Raji (cell line): ENCODE measurements around the gene NKPD1.
A peak's percentile ranks its signal among the peaks of the same experiment; 100 is the strongest.

Experiments
- POLR2A ChIP-seq: IDR thresholded peaks from 2 replicates; pipeline ENCODE4 v1.6.1; 2011; ENCODE audit warnings: low read depth, low read length, control low read depth; ENCODE audit not compliant: insufficient read depth

The NKPD1 gene

DNA sequence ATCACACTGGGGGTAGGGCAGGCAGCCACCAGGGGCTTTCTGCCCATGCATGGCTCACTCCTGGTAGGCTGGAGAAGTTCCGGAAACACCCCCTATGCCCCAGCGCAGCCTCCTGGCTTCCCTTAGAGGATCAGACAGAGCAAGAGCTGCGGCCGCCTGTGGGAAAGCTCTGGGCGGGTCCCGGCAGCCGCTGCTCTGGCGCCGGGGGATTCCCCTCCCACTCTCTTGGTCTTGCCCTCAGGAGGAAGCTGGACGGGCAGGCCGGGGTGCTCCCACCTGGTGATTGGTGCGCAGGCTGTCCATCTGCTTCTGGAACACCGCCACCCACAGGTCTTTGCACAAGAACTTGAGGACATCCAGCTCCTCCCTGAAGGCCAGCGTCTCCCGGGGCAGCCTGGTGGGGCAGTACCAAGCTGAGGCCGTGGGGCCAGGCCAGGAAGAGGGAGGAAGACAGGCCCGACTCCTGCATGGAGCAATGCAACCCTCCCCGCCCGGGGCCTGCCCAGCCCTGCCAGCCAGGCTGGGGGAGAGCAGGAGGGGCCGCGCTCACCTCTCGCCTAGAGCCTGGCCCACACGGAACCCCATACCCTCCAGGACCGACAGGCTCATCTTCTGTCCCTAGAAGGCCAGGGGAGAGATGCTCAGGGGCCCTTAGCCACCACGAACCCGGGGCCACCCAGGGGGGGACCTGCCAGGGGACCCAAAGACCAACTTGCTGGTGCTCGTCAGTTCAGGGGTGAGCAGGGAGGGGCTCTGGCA is 4.0 kb upstream of the NKPD1 start:
- 0 out of 2 replicates have a peak, but pooled peaks have one; percentile 17 for TF ChIP-seq POLR2A

GRCh38 chr19:45163751-45164460 is 3.1 kb upstream of the NKPD1 start:
- no peak for TF ChIP-seq POLR2A

DNA sequence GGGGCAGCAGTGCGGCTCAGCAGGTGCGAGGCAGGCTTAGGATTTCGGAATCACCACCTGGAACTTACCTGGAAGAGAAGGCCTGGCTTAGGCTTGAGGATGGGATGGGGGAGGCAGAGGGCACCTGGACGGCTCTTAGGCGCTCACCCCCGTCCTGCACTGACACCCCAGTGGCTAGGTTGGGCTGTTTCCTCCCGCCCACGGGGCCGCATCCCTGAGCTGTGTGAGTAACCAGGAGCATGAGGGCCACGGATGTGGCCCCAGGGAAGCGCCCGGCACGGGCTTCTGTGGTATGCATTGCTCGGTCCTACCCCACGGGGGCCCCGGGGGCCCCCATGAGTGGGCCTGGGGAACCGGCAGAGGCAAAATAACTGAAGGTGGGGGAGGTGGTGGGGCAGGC is 2.4 kb upstream of the NKPD1 start:
- no peak for TF ChIP-seq POLR2A

DNA sequence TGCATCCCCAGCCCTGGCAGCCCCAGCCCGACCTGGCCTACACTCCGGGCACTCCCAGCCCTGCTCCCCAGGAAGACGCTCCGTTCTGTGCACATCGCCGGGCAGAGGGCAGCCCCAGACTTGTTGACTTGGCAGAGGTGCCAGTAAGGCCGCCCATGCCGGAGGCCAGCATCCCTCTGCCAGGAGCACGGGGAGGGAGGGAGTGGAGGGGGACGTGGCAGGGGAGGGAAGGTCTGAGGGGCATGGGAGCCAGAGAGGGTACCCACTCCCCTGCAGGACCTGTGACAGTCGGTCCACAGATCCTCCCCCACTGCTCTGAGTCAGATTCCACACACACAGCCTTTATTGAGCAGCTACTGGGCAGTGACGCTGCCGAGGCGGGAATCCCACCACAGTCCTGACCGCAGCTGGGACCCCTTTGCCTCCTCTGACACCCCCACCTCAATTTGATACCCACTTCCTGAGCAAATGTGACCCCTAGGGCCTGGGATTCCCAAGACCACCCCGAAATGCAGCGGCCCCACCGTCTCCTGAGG is 1.9 kb upstream of the NKPD1 start:
- TF ChIP-seq POLR2A: no peak

DNA sequence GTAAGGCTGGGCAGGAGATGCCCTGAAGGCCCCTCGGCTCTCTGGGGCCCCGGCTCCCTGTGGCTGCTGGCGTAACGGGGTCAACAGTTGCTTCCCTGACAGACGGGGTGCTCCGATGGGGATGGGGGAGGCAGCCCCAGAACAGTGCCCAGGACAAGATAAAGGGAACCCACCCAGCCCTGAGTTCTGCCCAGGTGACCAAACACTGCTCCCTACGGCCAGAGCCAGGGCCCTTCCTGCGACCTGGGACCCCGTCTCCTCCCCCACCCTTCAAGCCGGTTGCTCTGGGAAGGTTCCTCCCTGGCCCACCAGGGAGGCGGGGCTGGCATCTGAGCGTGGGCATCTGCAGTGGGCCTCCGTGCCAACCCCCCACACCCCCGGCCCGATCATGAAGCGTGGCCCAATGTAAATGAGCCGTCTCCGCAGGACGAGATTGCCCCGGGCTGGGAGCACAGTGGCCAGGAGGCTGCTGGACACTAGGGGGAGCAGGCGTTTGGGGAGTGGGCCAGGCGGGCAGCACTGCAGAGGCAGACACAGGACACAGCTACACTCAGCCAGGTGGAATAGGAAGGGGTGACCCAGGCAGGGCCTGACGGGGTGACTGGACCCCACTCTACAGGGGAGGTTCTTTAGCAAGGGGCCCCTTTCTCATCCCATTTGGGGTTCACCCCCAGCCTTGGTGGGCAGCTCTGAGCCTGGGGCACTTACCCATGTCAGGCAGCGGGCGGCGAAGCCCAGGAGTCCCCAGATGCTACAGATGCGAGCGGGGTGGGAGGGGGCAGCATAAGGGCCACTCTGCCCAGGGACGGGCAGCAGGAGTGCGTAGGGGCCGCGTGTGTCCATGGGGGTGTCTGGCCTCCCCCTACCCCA is 1.2 kb upstream of the NKPD1 start:
- TF ChIP-seq POLR2A: no peak

DNA sequence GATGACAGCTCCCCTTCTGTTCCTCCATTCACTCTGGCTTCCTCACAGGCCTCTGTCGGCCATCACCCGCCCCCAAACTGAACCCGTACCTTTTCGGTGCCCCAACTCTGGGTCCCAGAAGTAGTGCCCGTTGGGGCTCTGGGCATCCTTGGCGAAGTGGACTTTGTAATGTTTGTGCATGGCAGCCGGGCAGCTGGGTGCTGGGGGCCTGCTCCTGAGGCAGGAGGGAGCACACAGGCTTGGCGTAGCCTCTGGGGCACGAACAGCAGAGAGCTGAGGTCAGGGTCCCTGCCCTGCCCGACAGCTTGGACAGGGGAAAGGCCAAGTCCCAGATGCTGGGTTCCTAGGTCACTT is 834 bp downstream of the NKPD1 start:
- TF ChIP-seq POLR2A: no peak

DNA sequence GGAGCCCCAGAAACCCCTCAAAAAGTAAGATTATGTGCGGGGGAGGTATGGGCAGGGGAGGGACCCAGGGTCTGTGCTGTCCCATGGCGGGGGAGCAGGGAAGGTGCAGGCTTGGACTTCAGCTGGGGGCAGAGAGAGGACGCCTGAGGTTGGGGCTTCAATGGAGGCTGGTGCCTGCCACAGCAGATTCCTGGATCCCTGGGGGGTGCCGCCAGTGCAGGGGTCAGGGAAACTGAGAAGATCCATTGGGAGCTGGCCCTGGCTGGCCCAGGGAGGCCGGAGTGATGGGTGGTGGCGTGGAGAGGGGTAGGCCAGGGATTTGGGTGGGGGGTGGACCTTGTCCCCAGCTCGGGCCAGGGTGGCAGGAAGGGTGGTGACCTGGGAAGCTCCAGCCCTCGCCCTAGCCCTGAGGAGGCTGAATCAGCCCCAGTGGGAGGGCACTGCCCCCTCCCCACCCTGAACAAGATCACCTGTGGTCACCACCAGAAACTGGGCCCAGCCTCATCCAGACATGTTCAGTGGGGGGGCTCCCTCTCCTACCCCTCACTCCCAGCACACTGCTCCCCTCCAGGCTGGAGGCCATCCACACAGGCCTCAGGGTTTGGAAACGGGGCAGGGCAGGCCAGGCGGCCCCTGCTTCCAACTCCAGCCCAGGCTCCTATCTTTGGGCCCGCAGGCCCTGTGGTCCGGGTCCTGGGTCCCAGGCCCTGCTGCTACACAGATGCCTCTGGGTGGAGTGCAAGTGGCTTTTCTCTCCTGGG is 1.4 kb downstream of the NKPD1 start:
- no peak for TF ChIP-seq POLR2A

DNA sequence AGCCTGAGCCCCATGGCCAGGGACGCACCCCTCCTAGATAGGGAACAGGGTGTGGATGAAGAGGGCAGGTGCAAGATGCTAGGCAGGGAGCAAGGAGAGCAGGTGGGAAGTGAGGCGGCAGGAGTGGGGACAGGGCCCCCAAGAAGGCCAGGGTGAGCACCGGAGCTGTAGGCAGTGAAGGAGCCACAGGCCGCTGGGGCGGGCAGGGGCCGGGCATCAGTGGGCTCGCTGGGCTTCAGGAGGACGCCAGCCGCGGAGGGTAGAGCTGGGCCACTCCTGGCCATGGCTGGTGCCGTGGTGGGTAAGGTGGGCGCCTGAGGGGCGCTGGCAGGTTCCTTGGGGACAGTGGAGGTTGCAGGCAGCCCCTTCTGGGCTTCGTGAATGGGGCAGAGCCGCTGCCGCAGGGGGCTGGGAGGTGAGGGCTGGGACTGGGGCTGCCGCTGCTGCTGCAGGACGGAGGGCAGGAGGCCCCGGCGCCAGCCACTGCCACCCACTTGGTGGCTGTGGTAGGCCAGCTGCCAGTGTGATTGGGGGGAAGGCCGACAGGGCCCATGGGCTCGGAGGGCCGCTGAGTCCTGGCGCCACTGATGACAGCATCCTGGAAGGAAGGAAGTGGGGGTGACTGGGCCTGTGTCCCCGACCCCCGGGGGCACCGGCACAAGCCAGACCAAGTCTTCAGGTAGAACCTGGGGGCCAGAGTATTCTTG is 2.1 kb downstream of the NKPD1 start:
- TF ChIP-seq POLR2A: no peak

- no peak for TF ChIP-seq POLR2A
Measured at GRCh38 chr19:45156751-45157150, 4.0 kb downstream of the NKPD1 start.

GRCh38 chr19:45156011-45156630 is 4.7 kb downstream of the NKPD1 start:
- TF ChIP-seq POLR2A: no peak

DNA sequence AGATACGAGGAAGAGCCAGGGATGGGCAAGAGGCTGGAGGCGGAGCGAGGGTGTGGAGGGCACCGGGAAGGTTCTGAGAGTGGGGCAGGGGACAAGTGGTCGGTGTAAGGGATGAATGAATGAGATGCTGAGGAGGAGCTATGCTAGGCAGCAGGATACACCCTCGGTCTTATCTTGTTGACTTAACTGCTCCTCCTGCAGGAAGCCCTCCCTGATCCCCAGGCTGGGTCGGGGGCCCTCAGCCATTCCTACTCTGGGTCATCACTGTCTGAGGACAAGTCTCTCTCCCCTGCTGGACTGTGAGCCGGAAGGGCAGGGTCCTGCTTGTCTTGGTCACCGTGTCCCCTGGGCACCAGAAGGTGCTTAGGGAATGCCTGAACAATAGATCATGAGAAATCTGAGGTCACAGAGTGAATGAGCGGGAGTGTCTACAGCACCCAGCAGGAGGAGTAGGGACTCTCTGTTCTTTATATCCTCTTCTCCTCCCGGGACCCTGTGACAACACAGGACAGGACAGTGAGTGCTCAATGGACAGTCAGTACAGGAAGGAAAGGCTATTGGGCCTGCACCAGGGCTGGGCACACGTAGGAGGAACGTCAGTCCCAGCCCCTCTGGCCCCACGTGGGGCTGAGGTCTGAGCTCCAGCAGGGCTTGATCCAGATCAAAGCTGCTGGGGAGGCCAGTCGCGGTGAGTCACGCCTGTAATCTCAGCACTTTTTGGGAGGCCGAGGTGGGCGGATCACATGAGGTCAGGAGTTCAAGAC is 6.5 kb downstream of the NKPD1 start:
- no peak for TF ChIP-seq POLR2A

DNA sequence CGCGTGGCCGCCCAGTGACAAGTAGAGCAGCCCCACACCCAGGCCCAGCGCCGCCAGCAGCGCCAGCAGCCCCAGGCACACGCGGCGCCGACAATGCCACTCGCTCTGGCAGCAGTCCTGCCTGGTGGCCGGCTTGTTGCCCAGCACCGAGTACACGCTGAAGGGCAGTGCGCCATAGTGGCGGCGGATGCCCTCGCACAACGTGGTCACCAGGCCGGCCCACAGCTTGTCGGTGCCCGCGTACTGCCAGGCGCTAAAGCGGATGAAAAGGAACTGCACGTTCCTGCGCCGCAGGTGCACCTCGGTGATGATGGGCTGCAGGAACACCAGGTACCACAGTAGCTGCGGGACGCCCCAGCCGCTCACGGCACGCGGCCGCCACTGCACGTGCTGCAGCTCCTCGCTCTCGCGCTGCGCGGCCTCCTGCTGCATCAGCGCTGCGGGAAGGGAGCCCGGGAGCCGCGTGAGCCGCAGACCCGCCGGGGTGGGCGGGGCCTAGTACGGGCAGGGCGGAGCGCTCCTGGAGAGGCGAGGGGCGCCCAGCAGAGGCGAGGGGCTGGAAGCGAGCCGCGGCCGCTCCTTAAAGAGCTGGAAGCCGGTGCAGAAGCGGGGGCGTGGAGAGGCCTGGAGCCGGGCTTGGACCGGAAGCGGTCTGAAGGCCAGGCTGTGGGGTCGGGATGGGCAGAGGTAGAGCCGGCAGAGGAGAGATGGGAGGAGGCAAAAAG is 7.3 kb downstream of the NKPD1 start:
- no peak for TF ChIP-seq POLR2A
